HEK293 (cell line): Measurements from ENCODE around the gene PIP4K2A.

Experiments used
- BCL11B ChIP-seq: fragments of 450-650 bp; formaldehyde crosslinking; IDR thresholded peaks from 2 replicates; pipeline ENCODE4 v1.5.1; 2016; ENCODE audit warnings: low read depth, missing biosample characterization, missing genetic modification characterization
- GLIS1 ChIP-seq: fragments of 450-650 bp; formaldehyde crosslinking; IDR thresholded peaks from 2 replicates; pipeline ENCODE4 v1.5.1; 2016; ENCODE audit warnings: missing biosample characterization, missing genetic modification characterization
- IKZF3 ChIP-seq: fragments of 450-650 bp; IDR thresholded peaks from 2 replicates; pipeline ENCODE4 v1.5.0; 2018; ENCODE audit warnings: missing biosample characterization, mild to moderate bottlenecking, missing genetic modification characterization, moderate library complexity
- KLF1 ChIP-seq: fragments of 450-650 bp; formaldehyde crosslinking; IDR thresholded peaks from 2 replicates; pipeline ENCODE4 v1.5.1; 2016; ENCODE audit warnings: missing biosample characterization, missing genetic modification characterization
- PRDM1 ChIP-seq: fragments of 450-650 bp; formaldehyde crosslinking; IDR thresholded peaks from 2 replicates; pipeline ENCODE4; 2016; ENCODE audit warnings: missing biosample characterization, missing genetic modification characterization
- RBAK ChIP-seq: fragments of 450-650 bp; formaldehyde crosslinking; IDR thresholded peaks from 2 replicates; pipeline ENCODE4 v1.5.1; 2016; ENCODE audit warnings: missing biosample characterization, missing genetic modification characterization
- REPIN1 ChIP-seq: fragments of 450-650 bp; formaldehyde crosslinking; IDR thresholded peaks from 2 replicates; pipeline ENCODE4 v1.5.1; 2017; ENCODE audit warnings: missing biosample characterization, missing genetic modification characterization, low read depth
- WT1 ChIP-seq: fragments of 450-650 bp; formaldehyde crosslinking; IDR thresholded peaks from 2 replicates; pipeline ENCODE4 v1.5.1; 2016; ENCODE audit warnings: missing biosample characterization, missing genetic modification characterization
- ZBTB20 ChIP-seq: fragments of 450-650 bp; formaldehyde crosslinking; IDR thresholded peaks from 2 replicates; pipeline ENCODE4 v1.5.1; 2016; ENCODE audit warnings: missing biosample characterization, missing genetic modification characterization
- ZEB2 ChIP-seq: fragments of 450-650 bp; formaldehyde crosslinking; IDR thresholded peaks from 2 replicates; pipeline ENCODE4 v1.5.1; 2016; ENCODE audit warnings: missing biosample characterization, missing genetic modification characterization
- ZIC2 ChIP-seq: fragments of 450-650 bp; formaldehyde crosslinking; IDR thresholded peaks from 2 replicates; pipeline ENCODE4 v1.5.1; 2016; ENCODE audit warnings: missing biosample characterization, missing genetic modification characterization
- ZNF138 ChIP-seq: fragments of 450-650 bp; formaldehyde crosslinking; IDR thresholded peaks from 2 replicates; pipeline ENCODE4 v1.5.1; 2016; ENCODE audit warnings: missing biosample characterization, missing genetic modification characterization, borderline replicate concordance
- ZNF146 ChIP-seq: fragments of 450-650 bp; formaldehyde crosslinking; IDR thresholded peaks from 2 replicates; pipeline ENCODE4 v1.5.1; 2016; ENCODE audit warnings: missing biosample characterization, missing genetic modification characterization
- ZNF157 ChIP-seq: fragments of 450-650 bp; formaldehyde crosslinking; IDR thresholded peaks from 2 replicates; pipeline ENCODE4 v1.5.1; 2016; ENCODE audit warnings: missing biosample characterization, missing genetic modification characterization
- ZNF19 ChIP-seq: fragments of 450-650 bp; formaldehyde crosslinking; IDR thresholded peaks from 2 replicates; pipeline ENCODE4; 2016; ENCODE audit warnings: missing biosample characterization, missing genetic modification characterization, low read depth
- ZNF335 ChIP-seq: fragments of 450-650 bp; formaldehyde crosslinking; conservative IDR thresholded peaks from 2 replicates; pipeline ENCODE4 v1.5.1; 2016; ENCODE audit warnings: missing biosample characterization, missing genetic modification characterization
- ZNF341 ChIP-seq: fragments of 450-650 bp; formaldehyde crosslinking; IDR thresholded peaks from 2 replicates; pipeline ENCODE4; 2016; ENCODE audit warnings: low read depth, missing biosample characterization, missing genetic modification characterization
- ZNF513 ChIP-seq: fragments of 450-650 bp; IDR thresholded peaks from 2 replicates; pipeline ENCODE4 v1.5.1; 2018; ENCODE audit warnings: missing biosample characterization, missing genetic modification characterization
- ZNF571 ChIP-seq: fragments of 450-650 bp; formaldehyde crosslinking; IDR thresholded peaks from 2 replicates; pipeline ENCODE4 v1.5.0; 2017; ENCODE audit warnings: missing biosample characterization, missing genetic modification characterization
- ZNF600 ChIP-seq: fragments of 450-650 bp; formaldehyde crosslinking; IDR thresholded peaks from 2 replicates; pipeline ENCODE4 v1.5.1; 2016; ENCODE audit warnings: missing biosample characterization, missing genetic modification characterization
- TF ChIP-seq, protein P1 (sequence below): fragments of 450-650 bp; formaldehyde crosslinking; IDR thresholded peaks from 2 replicates; pipeline ENCODE4 v1.5.1; 2017; ENCODE audit warnings: missing biosample characterization, mild to moderate bottlenecking, missing genetic modification characterization, moderate library complexity
- TF ChIP-seq, protein P2 (sequence below): fragments of 450-650 bp; formaldehyde crosslinking; IDR thresholded peaks from 2 replicates; pipeline ENCODE4 v1.5.1; 2016; ENCODE audit warnings: missing biosample characterization, missing genetic modification characterization
- TF ChIP-seq, protein P3 (sequence below): sonication (generic); formaldehyde crosslinking; IDR thresholded peaks from 2 replicates; pipeline ENCODE4 v1.8.1; 2022; ENCODE audit warnings: mild to moderate bottlenecking, moderate library complexity, missing genetic modification reagents

The PIP4K2A gene

GRCh38 chr10:22712956-22713852 lies 1.2 kb downstream of the PIP4K2A start (continued):
- TF ChIP-seq, protein P1, sequence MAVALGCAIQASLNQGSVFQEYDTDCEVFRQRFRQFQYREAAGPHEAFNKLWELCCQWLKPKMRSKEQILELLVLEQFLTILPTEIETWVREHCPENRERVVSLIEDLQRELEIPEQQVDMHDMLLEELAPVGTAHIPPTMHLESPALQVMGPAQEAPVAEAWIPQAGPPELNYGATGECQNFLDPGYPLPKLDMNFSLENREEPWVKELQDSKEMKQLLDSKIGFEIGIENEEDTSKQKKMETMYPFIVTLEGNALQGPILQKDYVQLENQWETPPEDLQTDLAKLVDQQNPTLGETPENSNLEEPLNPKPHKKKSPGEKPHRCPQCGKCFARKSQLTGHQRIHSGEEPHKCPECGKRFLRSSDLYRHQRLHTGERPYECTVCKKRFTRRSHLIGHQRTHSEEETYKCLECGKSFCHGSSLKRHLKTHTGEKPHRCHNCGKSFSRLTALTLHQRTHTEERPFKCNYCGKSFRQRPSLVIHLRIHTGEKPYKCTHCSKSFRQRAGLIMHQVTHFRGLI: peak; percentile 46; the same call in 1 of the 2 replicates
- peak; percentile 66 for TF ChIP-seq ZEB2 (tag by site-specific recombination)
- TF ChIP-seq ZNF341 (tag by site-specific recombination): peak; percentile 88
- TF ChIP-seq ZBTB20 (tag by site-specific recombination): peak; percentile 14; the same call in 1 of the 2 replicates
- peak; percentile 99 for TF ChIP-seq ZIC2
- TF ChIP-seq PRDM1 (tag by site-specific recombination): peak; percentile 99
- TF ChIP-seq REPIN1 (tag by site-specific recombination): no peak
- peak; percentile 34; the same call in 1 of the 2 replicates for TF ChIP-seq ZNF513 (tag by site-specific recombination)
- TF ChIP-seq ZNF571 (tag by site-specific recombination): no peak
- TF ChIP-seq, protein P2, sequence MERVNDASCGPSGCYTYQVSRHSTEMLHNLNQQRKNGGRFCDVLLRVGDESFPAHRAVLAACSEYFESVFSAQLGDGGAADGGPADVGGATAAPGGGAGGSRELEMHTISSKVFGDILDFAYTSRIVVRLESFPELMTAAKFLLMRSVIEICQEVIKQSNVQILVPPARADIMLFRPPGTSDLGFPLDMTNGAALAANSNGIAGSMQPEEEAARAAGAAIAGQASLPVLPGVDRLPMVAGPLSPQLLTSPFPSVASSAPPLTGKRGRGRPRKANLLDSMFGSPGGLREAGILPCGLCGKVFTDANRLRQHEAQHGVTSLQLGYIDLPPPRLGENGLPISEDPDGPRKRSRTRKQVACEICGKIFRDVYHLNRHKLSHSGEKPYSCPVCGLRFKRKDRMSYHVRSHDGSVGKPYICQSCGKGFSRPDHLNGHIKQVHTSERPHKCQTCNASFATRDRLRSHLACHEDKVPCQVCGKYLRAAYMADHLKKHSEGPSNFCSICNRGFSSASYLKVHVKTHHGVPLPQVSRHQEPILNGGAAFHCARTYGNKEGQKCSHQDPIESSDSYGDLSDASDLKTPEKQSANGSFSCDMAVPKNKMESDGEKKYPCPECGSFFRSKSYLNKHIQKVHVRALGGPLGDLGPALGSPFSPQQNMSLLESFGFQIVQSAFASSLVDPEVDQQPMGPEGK: peak; percentile 76
- TF ChIP-seq ZNF335: peak; percentile 66
- peak; percentile 21; the same call in 1 of the 2 replicates for TF ChIP-seq ZNF600
- peak; percentile 70; the same call in 1 of the 2 replicates for TF ChIP-seq WT1 (tag by site-specific recombination)
- TF ChIP-seq KLF1 (tag by site-specific recombination): peak; percentile 63
- TF ChIP-seq ZNF19: no peak
- TF ChIP-seq, protein P3, sequence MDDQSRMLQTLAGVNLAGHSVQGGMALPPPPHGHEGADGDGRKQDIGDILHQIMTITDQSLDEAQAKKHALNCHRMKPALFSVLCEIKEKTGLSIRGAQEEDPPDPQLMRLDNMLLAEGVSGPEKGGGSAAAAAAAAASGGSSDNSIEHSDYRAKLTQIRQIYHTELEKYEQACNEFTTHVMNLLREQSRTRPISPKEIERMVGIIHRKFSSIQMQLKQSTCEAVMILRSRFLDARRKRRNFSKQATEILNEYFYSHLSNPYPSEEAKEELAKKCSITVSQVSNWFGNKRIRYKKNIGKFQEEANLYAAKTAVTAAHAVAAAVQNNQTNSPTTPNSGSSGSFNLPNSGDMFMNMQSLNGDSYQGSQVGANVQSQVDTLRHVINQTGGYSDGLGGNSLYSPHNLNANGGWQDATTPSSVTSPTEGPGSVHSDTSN (CRISPR knock-in tag): no peak
- peak; percentile 42; the same call in 1 of the 2 replicates for TF ChIP-seq GLIS1 (tag by site-specific recombination)
- TF ChIP-seq IKZF3 (tag by site-specific recombination): peak; percentile 45
- 0 out of 2 replicates have a peak, but pooled peaks have one; percentile 8 for TF ChIP-seq BCL11B (tag by site-specific recombination)
- TF ChIP-seq ZNF157 (tag by site-specific recombination): no peak
- TF ChIP-seq RBAK (tag by site-specific recombination): no peak
- TF ChIP-seq ZNF146 (tag by site-specific recombination): no peak
- no peak for TF ChIP-seq ZNF138 (tag by site-specific recombination)
